Activated CD8-positive, alpha-beta T cell treated with anti-CD3 and anti-CD28 coated beads, Interleukin-2, amount 10 ng/mL, durations not matched to agents 7 days and 5 days (primary cell): ENCODE measurements around the gene TTC9B. TPM values are rescaled to one million over a fixed set of nuclear protein-coding genes. Genes with fewer than 3 reads are reported as not detected.

Experiments
- ATAC-seq: fragments of 150-1000 bp; cut with Tn5 transposase; one replicate; pipeline ENCODE4 v1.10.0; 2021; ENCODE audit warnings: moderate library complexity
- CTCF ChIA-PET: fragments of 350-600 bp; sonication (Branson Sonifier 250); formaldehyde crosslinking; loops from one replicate; lab custom pipeline; 2021; ENCODE audit warnings: antibody characterized with exemption; lab: Charles Lee
- POLR2A ChIA-PET: fragments of 350-600 bp; sonication (Branson Sonifier 250); formaldehyde crosslinking; loops from one replicate; lab custom pipeline; 2021; ENCODE audit warnings: antibody characterized with exemption; lab: Charles Lee
- DNase-seq: peaks from one replicate; pipeline ENCODE4 v3.0.0-alpha.2; 2020
- H3K27ac Mint-ChIP-seq: one replicate; pipeline ENCODE4 v1.8.0; 2021; ENCODE audit warnings: mild to moderate bottlenecking, mixed read lengths
- H3K27me3 Mint-ChIP-seq: one replicate; pipeline ENCODE4 v1.8.0; 2021; ENCODE audit warnings: low read depth, mixed read lengths
- H3K36me3 Mint-ChIP-seq: one replicate; pipeline ENCODE4 v1.8.0; 2021; ENCODE audit warnings: low read depth, mixed read lengths
- H3K4me1 Mint-ChIP-seq: one replicate; pipeline ENCODE4 v1.8.0; 2021; ENCODE audit warnings: low read depth, mixed read lengths
- H3K4me3 Mint-ChIP-seq: one replicate; pipeline ENCODE4 v1.8.0; 2021; ENCODE audit warnings: mild to moderate bottlenecking, mixed read lengths
- H3K9me3 Mint-ChIP-seq: one replicate; pipeline ENCODE4 v1.8.0; 2022; ENCODE audit warnings: mixed read lengths; ENCODE audit not compliant: insufficient read depth
- total RNA-seq, 2 experiments: library from RNA; stranded (reverse); gene quantifications; one replicate each; pipeline ENCODE4 v1.2.3, GENCODE V29; 2021

TTC9B gene
- total RNA-seq, 2 experiments from 2014 or later, result not detected

DNA sequence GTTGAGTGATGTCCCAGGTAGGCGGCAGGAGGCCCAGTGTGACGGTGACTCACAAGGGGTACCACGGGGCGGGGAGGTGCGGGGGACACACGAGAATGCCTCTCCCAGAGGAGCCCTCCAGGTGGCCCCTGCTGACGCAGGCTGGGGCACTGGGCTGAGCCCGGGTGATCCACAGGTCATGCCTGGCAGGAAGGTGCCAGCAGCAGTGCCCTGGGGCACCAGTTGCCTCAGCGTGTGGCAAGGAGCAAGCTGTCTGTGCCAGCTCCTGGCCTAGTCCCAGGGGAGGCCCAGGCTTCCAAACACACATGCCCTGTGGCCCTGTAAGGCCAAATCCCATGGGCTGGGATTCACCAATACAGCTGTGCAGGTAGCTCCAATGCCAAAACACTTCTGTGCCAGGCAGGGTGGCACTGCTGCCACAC is 38.9 kb upstream of the TTC9B start:
- Mint-ChIP-seq H3K9me3 (no peaks in the 10 kb centered on the region), H3K4me1 (peaks cover 3% of the 10 kb centered on the region), H3K4me3 (no peak overlapping the region), H3K36me3 (peaks cover 41% of the 10 kb centered on the region), H3K27me3 (no peaks in the 10 kb centered on the region), H3K27ac (no peak overlapping the region)
- DNase-seq (no peak), ATAC-seq (no peak)
- ChIA-PET POLR2A (interaction anchor here (0.6 kb wide), 1 partner anchor 80 kb away, joined by 3 read pairs; no protein-coding TSS in a partner anchor), CTCF (interaction anchor here (0.7 kb wide), 1 partner anchor 91 kb away, joined by 3 read pairs; no protein-coding TSS in a partner anchor)

GRCh38 chr19:40256512-40256911 is 38.3 kb upstream of the TTC9B start:
- Mint-ChIP-seq H3K27me3 (no peaks in the 10 kb centered on the region), H3K36me3 (peaks cover 38% of the 10 kb centered on the region), H3K9me3 (no peaks in the 10 kb centered on the region), H3K4me1 (peaks cover 3% of the 10 kb centered on the region), H3K4me3 (no peak overlapping the region), H3K27ac (no peak overlapping the region)
- CTCF ChIA-PET, result interaction anchor here (0.7 kb wide), 1 partner anchor 91 kb away, joined by 3 read pairs; no protein-coding TSS in a partner anchor
- ATAC-seq (no peak), DNase-seq (no peak)
- POLR2A ChIA-PET, result interaction anchor here (0.6 kb wide), 1 partner anchor 80 kb away, joined by 3 read pairs; no protein-coding TSS in a partner anchor

DNA sequence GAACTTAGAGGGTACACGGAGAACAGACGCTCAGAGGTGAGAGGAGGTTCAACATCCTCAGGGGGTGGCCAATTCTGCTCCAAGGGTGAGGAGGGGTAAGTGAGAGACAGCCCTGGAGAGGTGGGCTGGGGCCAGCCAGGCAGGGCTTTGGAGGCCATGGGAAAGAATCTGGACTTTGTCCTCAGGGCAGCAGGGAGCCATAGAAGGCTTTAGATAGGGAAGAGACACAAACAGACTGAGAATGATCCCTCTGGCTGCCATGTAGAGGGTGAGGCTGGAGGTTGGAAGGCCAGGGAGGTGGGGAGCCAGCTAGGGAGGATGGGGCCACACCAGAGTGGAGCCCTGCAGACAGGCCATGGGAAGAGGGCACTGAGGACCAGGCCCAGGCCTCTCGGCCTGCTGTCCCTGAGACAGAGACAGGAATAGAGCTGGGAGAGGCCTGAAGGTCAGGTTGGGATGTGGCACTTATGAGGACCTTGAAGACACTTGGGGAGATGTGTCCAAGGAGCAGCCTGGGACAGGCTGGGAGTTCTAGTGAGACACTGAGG is 37.5 kb upstream of the TTC9B start:
- Mint-ChIP-seq H3K27ac (peak overlapping the region; percentile 3), H3K27me3 (no peaks in the 10 kb centered on the region), H3K9me3 (no peaks in the 10 kb centered on the region), H3K4me3 (no peak overlapping the region), H3K4me1 (peaks cover 3% of the 10 kb centered on the region), H3K36me3 (peaks cover 33% of the 10 kb centered on the region)
- POLR2A ChIA-PET, result interaction anchor here (0.6 kb wide), 1 partner anchor 29 kb away, joined by 3 read pairs; no protein-coding TSS in a partner anchor
- DNase-seq (no peak), ATAC-seq (no peak)
- CTCF ChIA-PET, result no interaction called here

DNA sequence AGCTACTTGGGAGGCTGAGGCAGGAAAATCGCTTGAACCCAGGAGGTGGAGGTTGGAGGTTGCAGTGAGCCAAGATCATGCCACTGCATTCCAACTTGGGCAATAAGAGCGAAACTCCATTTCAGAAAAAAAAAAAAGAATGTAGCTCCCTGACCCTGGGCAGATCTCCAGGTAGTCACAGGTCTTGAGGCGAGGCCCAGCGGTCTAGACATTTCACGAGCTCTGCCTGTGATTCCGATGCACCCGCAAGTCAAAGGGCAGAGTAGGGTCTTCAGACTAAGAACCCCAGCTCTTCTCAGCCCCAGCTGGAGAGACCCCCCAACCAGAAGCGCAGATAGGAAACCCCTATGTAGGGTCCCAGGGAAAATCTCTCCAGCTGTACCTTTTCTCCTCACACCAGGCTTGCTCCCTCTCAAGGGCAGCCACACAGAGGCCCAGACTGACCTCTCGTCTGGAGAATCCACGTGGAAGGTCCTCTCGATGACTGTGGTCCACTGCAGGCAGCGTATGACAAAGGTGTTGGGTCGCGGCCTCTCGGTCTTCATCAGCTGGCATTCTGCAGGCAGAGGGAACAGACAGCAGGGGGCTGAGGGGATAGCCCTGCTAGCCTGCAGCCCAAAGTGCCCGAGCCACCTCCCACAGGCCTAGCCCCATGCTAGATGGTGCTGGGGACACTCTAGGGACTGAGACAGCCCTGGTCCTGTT is 36.7 kb upstream of the TTC9B start:
- ChIA-PET POLR2A (no interaction called here), CTCF (interaction anchor here (1.1 kb wide), 1 partner anchor 51 kb away, joined by 3 read pairs; no protein-coding TSS in a partner anchor)
- no peak overlapping the region for H3K4me3 Mint-ChIP-seq
- ATAC-seq (no peak), DNase-seq (no peak)
- no peaks in the 10 kb centered on the region for H3K27me3 Mint-ChIP-seq
- no peaks in the 10 kb centered on the region for H3K9me3 Mint-ChIP-seq
- H3K36me3 Mint-ChIP-seq, result peaks cover 36% of the 10 kb centered on the region
- peaks cover 3% of the 10 kb centered on the region for H3K4me1 Mint-ChIP-seq
- no peak overlapping the region for H3K27ac Mint-ChIP-seq

DNA sequence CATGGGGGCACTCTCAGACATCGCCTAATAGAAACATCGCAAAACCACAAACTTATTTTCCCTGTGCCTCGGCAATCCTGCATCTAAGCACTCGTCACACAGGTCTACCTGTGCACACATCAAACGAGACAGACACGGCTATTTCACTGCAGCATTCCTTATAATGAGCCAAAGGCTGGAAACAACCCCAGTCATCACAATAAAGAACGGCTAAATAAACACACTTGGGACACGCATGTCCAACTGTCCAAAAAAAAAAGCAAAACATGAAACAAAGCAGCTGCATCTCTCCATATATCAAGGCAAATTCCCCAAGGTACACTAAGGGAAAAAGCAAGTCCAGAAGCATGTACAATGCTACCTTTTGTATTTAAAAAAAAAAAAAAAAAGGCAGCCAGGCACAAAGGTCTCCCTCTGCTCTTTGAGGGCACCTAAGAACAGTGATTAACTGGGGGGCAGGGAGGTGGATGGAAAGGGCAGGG is 35.5 kb upstream of the TTC9B start:
- Mint-ChIP-seq H3K27me3 (no peaks in the 10 kb centered on the region), H3K9me3 (no peaks in the 10 kb centered on the region), H3K4me3 (no peak overlapping the region), H3K36me3 (peaks cover 39% of the 10 kb centered on the region), H3K27ac (no peak overlapping the region), H3K4me1 (peaks cover 5% of the 10 kb centered on the region)
- no peak for ATAC-seq
- DNase-seq, result no peak
- CTCF ChIA-PET, result interaction anchor here (1.0 kb wide), 2 partner anchors 35 to 112 kb away, joined by 3 read pairs; partner anchors contain the start of gene TTC9B
- POLR2A ChIA-PET, result no interaction called here

DNA sequence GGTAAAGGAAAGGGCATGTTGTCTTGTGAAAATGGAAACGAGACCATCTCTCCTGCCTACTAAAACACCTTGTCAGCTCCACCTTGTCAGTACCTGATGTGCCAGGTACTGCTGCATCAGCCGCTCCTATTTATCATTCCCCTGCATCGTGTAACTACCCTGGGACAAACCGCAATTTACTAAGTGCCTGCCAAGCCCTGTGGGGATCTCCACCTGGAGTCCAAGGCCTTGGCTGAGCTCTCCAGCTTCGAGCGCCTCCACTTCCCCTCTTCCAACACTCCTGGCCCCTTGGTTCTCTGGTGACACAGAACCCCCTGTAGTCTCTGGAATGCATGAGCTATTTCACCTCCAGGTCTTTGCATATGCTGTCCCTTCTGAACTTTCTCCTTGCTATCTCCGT is 34.2 kb upstream of the TTC9B start:
- DNase-seq (no peak), ATAC-seq (no peak)
- POLR2A ChIA-PET, result no interaction called here
- peaks cover 35% of the 10 kb centered on the region for H3K36me3 Mint-ChIP-seq
- H3K27ac Mint-ChIP-seq, result no peak overlapping the region
- no peak overlapping the region for H3K4me3 Mint-ChIP-seq
- H3K4me1 Mint-ChIP-seq, result peaks cover 3% of the 10 kb centered on the region
- H3K9me3 Mint-ChIP-seq, result no peaks in the 10 kb centered on the region
- H3K27me3 Mint-ChIP-seq, result no peaks in the 10 kb centered on the region
- CTCF ChIA-PET, result no interaction called here

DNA sequence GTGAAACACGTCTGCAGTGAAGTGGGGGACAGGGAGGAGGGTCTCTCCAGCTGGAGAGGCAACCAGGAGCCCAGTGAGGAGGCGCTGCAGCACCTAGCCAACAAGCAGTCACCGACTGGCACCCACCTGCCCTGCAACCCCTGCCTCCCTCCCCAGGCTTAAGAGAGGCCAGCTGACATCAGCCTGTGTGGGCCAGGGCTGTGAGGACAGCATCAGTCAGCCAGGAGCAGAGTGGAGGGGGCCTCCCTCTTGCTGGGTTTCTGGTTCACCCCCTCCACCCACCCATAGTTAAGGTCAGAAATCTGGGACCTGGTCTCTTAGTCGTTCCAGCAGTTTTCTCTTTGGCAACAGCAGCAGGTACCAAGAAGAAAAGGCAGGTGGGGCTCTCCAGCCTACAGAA is 33.8 kb upstream of the TTC9B start:
- H3K27ac Mint-ChIP-seq, result no peak overlapping the region
- CTCF ChIA-PET, result no interaction called here
- H3K4me3 Mint-ChIP-seq, result no peak overlapping the region
- POLR2A ChIA-PET, result no interaction called here
- ATAC-seq (no peak), DNase-seq (no peak)
- H3K4me1 Mint-ChIP-seq, result peaks cover 2% of the 10 kb centered on the region
- H3K9me3 Mint-ChIP-seq, result no peaks in the 10 kb centered on the region
- no peaks in the 10 kb centered on the region for H3K27me3 Mint-ChIP-seq
- H3K36me3 Mint-ChIP-seq, result peaks cover 35% of the 10 kb centered on the region

DNA sequence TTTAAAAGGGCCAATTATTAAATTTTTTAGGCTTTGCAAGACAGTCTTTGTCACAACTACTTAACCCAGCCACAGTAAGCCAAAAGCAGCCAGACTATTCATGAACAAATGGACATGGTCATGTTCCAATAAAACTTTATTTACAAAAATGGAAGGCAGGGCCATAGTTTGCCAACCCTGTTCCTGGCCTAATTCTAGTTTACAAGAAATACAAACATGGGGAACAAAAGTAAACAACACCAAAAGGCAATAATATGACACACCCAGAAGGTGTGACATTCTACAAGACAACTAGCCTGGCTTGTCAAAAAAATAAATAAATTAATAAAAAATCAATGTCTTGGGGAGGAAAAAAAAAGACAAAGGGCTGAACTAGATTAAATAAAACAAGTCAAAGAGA is 33.1 kb upstream of the TTC9B start:
- Mint-ChIP-seq H3K36me3 (peaks cover 34% of the 10 kb centered on the region), H3K4me3 (no peak overlapping the region), H3K9me3 (no peaks in the 10 kb centered on the region)

GRCh38 chr19:40249781-40250180 is 31.6 kb upstream of the TTC9B start:
- peaks cover 2% of the 10 kb centered on the region for H3K4me1 Mint-ChIP-seq
- DNase-seq (no peak), ATAC-seq (no peak)
- CTCF ChIA-PET, result no interaction called here
- POLR2A ChIA-PET, result no interaction called here
- no peak overlapping the region for H3K4me3 Mint-ChIP-seq
- H3K36me3 Mint-ChIP-seq, result peaks cover 22% of the 10 kb centered on the region
- H3K27ac Mint-ChIP-seq, result peak overlapping the region; percentile 15
- H3K27me3 Mint-ChIP-seq, result no peaks in the 10 kb centered on the region
- H3K9me3 Mint-ChIP-seq, result no peaks in the 10 kb centered on the region

More for the DNA sequence above, 33.1 kb upstream of the TTC9B start:
- H3K4me1 Mint-ChIP-seq, result peaks cover 2% of the 10 kb centered on the region
- no peaks in the 10 kb centered on the region for H3K27me3 Mint-ChIP-seq
- no peak for DNase-seq
- ChIA-PET POLR2A (no interaction called here), CTCF (no interaction called here)
- no peak overlapping the region for H3K27ac Mint-ChIP-seq
- ATAC-seq, result no peak

DNA sequence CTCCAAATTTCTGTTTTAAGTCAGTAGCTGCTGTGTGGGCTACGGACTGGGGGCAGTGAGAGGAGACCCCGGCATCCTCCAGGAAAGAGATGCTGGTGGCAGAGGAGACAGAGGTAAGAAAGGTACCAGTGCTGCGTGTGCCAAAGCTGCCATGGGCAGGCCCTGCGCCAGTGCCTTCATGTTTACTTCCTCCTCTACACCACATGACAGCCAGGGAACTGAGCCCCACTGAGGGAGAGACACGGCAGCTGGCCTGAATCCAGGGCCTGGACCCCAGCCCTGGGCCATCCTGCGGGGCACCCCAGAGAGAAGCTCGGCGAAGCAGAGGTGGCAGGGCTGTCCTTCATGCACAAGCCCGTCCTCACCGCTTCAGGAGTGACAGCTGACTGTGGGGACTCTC is 31.0 kb upstream of the TTC9B start:
- Mint-ChIP-seq H3K4me3 (no peak overlapping the region), H3K27me3 (no peaks in the 10 kb centered on the region), H3K9me3 (no peaks in the 10 kb centered on the region), H3K27ac (no peak overlapping the region), H3K4me1 (peaks cover 2% of the 10 kb centered on the region), H3K36me3 (peaks cover 20% of the 10 kb centered on the region)
- ATAC-seq (no peak), DNase-seq (no peak)
- CTCF ChIA-PET, result no interaction called here
- POLR2A ChIA-PET, result no interaction called here

- ChIA-PET POLR2A (no interaction called here), CTCF (no interaction called here)
- Mint-ChIP-seq H3K9me3 (no peaks in the 10 kb centered on the region), H3K27me3 (no peaks in the 10 kb centered on the region), H3K36me3 (peaks cover 9% of the 10 kb centered on the region), H3K4me3 (no peak overlapping the region), H3K4me1 (peaks cover 2% of the 10 kb centered on the region), H3K27ac (peak overlapping the region; percentile 57)
- DNase-seq, result no peak
- ATAC-seq, result no peak
Measured at GRCh38 chr19:40247735-40248262, 29.6 kb upstream of the TTC9B start.

- POLR2A ChIA-PET, result no interaction called here
- Mint-ChIP-seq H3K36me3 (peaks cover 7% of the 10 kb centered on the region), H3K4me3 (no peak overlapping the region), H3K27me3 (no peaks in the 10 kb centered on the region), H3K9me3 (no peaks in the 10 kb centered on the region), H3K27ac (no peak overlapping the region), H3K4me1 (peaks cover 2% of the 10 kb centered on the region)
- ATAC-seq, result no peak
- DNase-seq, result no peak
- CTCF ChIA-PET, result no interaction called here
Measured at GRCh38 chr19:40247178-40247577, 29.0 kb upstream of the TTC9B start.
